GM12891 (cell line): ENCODE measurements around the gene TCHP.
A peak's percentile ranks its signal among the peaks of the same experiment; 100 is the strongest.
"Not testable (repeated sequence)": the region's sequence is repeated elsewhere in the genome, so short reads cannot be mapped to it uniquely, and the experiment has no call there.

Source experiments
- DNase-seq: peaks from one replicate; pipeline ENCODE4 v3.0.0; 2011; ENCODE audit warnings: low spot score; ENCODE audit not compliant: insufficient read length
- FAIRE-seq: peaks from 2 replicates; lab custom pipeline; 2011; peaks lifted over from hg19 to GRCh38; lab: Jason Lieb, UNC
- PAX5 ChIP-seq: IDR thresholded peaks from 2 replicates; pipeline ENCODE4 v1.6.1; 2011; ENCODE audit warnings: low read length, moderate library complexity, mild to moderate bottlenecking; ENCODE audit not compliant: insufficient read depth, severe bottlenecking
- POLR2A ChIP-seq: IDR thresholded peaks from 2 replicates; pipeline ENCODE4 v1.6.1; 2011; ENCODE audit warnings: low read depth, low read length, control low read depth
- POLR2AphosphoS5 ChIP-seq: IDR thresholded peaks from 2 replicates; pipeline ENCODE4 v1.6.1; 2011; ENCODE audit warnings: low read depth, low read length, control low read depth
- POU2F2 ChIP-seq: IDR thresholded peaks from 2 replicates; pipeline ENCODE4 v1.6.1; 2011; ENCODE audit warnings: low read depth, mild to moderate bottlenecking, control low read depth, low read length, moderate library complexity
- SPI1 ChIP-seq: IDR thresholded peaks from 2 replicates; pipeline ENCODE4 v1.6.1; 2011; ENCODE audit warnings: low read depth, low read length, control low read depth
- TAF1 ChIP-seq: IDR thresholded peaks from 2 replicates; pipeline ENCODE4 v1.6.1; 2011; ENCODE audit warnings: low read depth, low read length, control low read depth

Gene TCHP

GRCh38 chr12:109892165-109892715 lies 7.8 kb upstream of the TCHP start:
- FAIRE-seq (no peak), DNase-seq (no peak)
- TF ChIP-seq PAX5 (no peak), TAF1 (no peak), POU2F2 (no peak), POLR2AphosphoS5 (no peak), SPI1 (no peak), POLR2A (no peak)

GRCh38 chr12:109892748-109893147 lies 7.3 kb upstream of the TCHP start:
- DNase-seq (no peak), FAIRE-seq (peak; percentile 85)
- TF ChIP-seq POLR2A (no peak), PAX5 (no peak), POLR2AphosphoS5 (no peak), TAF1 (no peak), SPI1 (no peak), POU2F2 (no peak)

- TF ChIP-seq TAF1: no peak
- no peak for TF ChIP-seq POLR2A
- TF ChIP-seq PAX5: no peak
- TF ChIP-seq POLR2AphosphoS5: no peak
- TF ChIP-seq POU2F2: no peak
Measured at GRCh38 chr12:109893261-109893995, 6.6 kb upstream of the TCHP start.

GRCh38 chr12:109894939-109895338 lies 5.1 kb upstream of the TCHP start:
- DNase-seq (no peak), FAIRE-seq (no peak)
- TF ChIP-seq POLR2A (no peak), POU2F2 (no peak), PAX5 (no peak), POLR2AphosphoS5 (no peak), TAF1 (no peak), SPI1 (no peak)

More at GRCh38 chr12:109893261-109893995, 6.6 kb upstream of the TCHP start:
- DNase-seq (no peak), FAIRE-seq (no peak)

- DNase-seq (no peak), FAIRE-seq (no peak)
- TF ChIP-seq TAF1 (no peak), PAX5 (no peak), SPI1 (no peak), POU2F2 (no peak), POLR2AphosphoS5 (no peak), POLR2A (no peak)
Measured at GRCh38 chr12:109896188-109896587, 3.9 kb upstream of the TCHP start.

GRCh38 chr12:109897029-109897428 lies 3.0 kb upstream of the TCHP start:
- no peak for FAIRE-seq
- no peak for DNase-seq
- no peak for TF ChIP-seq POLR2A
- no peak for TF ChIP-seq POU2F2
- TF ChIP-seq POLR2AphosphoS5: no peak
- no peak for TF ChIP-seq PAX5
- TF ChIP-seq TAF1: no peak
- no peak for TF ChIP-seq SPI1

GRCh38 chr12:109899345-109899744 lies 729 bp upstream of the TCHP start:
- not testable (repeated sequence) for FAIRE-seq, DNase-seq

- DNase-seq (no peak), FAIRE-seq (peak; percentile 64)
- TF ChIP-seq POU2F2 (no peak), TAF1 (no peak), POLR2A (no peak), PAX5 (no peak), SPI1 (no peak), POLR2AphosphoS5 (no peak)
Measured at GRCh38 chr12:109900752-109901580, 892 bp downstream of the TCHP start.

- no peak for DNase-seq
- no peak for FAIRE-seq
- TF ChIP-seq POU2F2 (no peak), POLR2AphosphoS5 (no peak), SPI1 (no peak), TAF1 (no peak), POLR2A (no peak), PAX5 (no peak)
Measured at GRCh38 chr12:109902891-109903418, 2.9 kb downstream of the TCHP start.

GRCh38 chr12:109905301-109905700 lies 5.2 kb downstream of the TCHP start:
- no peak for TF ChIP-seq SPI1
- TF ChIP-seq PAX5: no peak
- no peak for TF ChIP-seq TAF1
- no peak for TF ChIP-seq POLR2AphosphoS5
- TF ChIP-seq POU2F2: no peak
- TF ChIP-seq POLR2A: no peak
- no peak for DNase-seq
- FAIRE-seq: no peak
